ENCODE measurements around the gene ZNF865.

Gene ZNF865

DNA sequence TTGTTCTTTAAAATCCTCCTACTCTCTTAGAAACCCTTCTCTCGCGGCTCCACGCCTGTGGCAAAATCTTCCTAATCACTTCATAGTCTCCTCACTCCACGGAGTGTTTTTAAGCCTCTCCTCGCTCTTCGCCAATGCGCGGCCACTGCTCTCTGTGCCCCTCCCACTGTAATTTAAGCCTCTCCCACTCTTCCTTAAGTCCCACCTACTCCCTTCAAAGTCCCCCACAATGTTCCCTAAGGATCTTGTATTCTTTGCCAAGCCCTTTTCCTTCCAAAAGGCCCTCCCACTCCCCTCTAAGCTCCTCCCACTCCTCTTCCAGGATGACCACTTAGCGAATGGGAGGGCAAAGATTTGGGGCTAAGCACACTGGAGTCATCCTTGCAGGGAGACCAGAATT is 7.4 kb upstream of the ZNF865 start:
- no peak for DNase-seq (ENCODE audit: low read depth)
- H3K4me3 ChIP-seq (ENCODE audit: low read depth, low read length): no peak overlapping the region
- TF ChIP-seq, protein P1, sequence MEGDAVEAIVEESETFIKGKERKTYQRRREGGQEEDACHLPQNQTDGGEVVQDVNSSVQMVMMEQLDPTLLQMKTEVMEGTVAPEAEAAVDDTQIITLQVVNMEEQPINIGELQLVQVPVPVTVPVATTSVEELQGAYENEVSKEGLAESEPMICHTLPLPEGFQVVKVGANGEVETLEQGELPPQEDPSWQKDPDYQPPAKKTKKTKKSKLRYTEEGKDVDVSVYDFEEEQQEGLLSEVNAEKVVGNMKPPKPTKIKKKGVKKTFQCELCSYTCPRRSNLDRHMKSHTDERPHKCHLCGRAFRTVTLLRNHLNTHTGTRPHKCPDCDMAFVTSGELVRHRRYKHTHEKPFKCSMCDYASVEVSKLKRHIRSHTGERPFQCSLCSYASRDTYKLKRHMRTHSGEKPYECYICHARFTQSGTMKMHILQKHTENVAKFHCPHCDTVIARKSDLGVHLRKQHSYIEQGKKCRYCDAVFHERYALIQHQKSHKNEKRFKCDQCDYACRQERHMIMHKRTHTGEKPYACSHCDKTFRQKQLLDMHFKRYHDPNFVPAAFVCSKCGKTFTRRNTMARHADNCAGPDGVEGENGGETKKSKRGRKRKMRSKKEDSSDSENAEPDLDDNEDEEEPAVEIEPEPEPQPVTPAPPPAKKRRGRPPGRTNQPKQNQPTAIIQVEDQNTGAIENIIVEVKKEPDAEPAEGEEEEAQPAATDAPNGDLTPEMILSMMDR (IDR thresholded peaks at IDR 0.05; ENCODE audit: low read depth, low read length, missing control alignments): no peak

DNA sequence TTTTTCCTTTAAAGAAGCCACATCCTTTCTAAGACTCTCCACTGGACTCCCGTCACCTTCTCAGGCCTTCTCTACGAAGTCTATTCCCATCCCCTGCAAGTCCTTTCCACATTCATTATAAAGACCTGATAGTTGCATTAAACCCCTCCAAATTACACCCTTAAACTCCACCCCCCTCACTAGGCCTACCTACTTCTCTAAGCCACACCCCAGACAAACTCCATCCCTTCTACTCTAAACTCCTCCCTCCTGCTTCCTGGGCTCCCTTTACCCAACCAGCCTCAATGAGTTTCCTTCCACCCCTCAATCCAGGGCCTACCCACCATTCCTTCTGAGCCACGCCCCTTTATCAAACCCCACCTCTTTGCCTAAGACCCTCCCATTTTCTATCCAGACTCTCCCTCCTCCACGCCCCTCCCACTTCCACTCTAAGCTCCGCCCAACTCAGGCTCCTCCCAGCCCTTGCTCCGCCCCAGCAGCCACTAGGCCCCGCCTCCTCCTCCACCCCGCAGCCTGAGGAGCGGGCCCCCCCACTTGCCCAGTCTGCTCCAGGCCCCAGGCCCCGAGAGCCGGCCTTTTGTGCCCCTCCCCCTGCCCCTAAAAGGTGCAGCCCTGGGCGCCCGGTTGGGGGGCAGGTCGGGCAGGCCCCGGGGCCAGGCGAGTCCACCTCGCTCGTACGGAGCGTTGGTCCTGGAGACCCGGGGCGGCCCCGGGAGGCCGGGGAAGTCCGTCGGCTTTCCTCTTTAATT is 6.6 kb upstream of the ZNF865 start:
- peak overlapping the region; percentile 90 for H3K4me3 ChIP-seq (ENCODE audit: low read depth, low read length)
- TF ChIP-seq, protein P1 (IDR thresholded peaks at IDR 0.05; ENCODE audit: low read depth, low read length, missing control alignments): no peak
- peak; percentile 73 for DNase-seq (ENCODE audit: low read depth)

DNA sequence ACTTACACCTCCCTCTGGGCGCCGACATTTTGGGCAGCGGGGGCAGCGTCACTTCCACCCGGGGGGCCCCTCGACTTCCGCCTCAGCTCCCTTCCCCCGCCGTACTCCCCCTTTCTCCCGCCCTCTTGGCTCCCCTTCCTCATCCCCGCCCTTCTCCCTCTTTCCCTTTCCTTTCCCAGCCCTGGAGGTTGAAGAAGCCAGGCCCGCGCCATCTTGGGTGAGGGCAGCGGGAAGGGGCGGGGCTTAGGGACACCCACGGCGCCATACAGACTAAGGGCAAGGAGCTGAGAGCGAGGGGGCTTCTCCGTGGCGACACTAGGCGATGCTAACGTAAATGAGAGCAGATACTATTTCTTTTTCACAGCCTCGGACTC is 6.0 kb upstream of the ZNF865 start, which contains the start of gene FIZ1:
Gene FIZ1 (minus strand): TSS at position 50 of the 374 bp plus-strand sequence. CDS start 1,652 bp downstream, outside the sequence.
- TF ChIP-seq, protein P1 (IDR thresholded peaks at IDR 0.05; ENCODE audit: low read depth, low read length, missing control alignments): no peak
- peak; percentile 95 for DNase-seq (ENCODE audit: low read depth)
- peak within 1 kb of the TSS; percentile 90 for H3K4me3 ChIP-seq (ENCODE audit: low read depth, low read length)

DNA sequence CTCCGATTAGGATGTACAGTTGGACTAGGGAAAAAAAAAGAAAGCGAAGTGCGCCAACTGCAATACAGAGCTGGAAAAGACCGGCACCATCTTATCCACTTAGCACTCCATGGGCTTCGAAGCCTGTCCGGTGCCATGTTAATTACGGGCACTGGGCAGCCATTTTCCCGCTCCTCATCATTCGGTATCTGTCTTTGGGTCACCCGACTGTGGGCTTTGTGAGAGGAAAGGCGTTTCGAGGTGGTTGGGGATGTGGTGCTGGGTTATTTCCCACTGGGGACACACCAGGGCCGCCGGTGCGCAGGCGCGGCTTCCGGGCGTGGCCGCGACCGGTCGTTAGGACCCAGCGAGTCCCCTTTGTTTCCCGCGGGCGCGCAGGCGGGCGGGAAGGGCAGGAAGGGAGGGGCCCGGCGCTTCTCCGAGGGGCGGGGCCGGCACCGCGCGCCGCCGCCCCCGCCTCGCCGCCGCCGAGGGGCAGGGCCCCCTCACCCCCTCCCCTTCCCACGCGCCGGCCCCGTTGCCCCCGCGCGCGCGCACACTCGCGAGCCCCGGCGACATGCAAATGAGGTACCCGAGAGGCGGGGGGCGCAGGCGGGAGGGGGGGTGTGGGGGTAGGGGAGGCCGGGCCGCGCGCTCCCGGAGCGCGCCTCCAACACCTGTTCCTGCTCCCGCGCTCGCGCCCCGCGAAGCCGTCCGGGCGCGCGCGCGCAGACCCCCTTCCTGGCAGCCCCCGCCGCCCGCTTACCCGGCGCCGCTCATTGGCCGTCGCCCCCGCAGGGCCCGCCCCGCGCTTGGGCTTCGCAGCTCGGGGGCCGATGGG is 5.4 kb upstream of the ZNF865 start, which contains the start of gene ZNF524:
Gene ZNF524 (plus strand): TSS at position 447 of the 820 bp plus-strand sequence. CDS start 1,825 bp downstream, outside the sequence.
- peak within 1 kb of the TSS; percentile 90 for H3K4me3 ChIP-seq (ENCODE audit: low read depth, low read length)
- TF ChIP-seq, protein P1 (IDR thresholded peaks at IDR 0.05; ENCODE audit: low read depth, low read length, missing control alignments): no peak
- DNase-seq (ENCODE audit: low read depth): peak; percentile 68

DNA sequence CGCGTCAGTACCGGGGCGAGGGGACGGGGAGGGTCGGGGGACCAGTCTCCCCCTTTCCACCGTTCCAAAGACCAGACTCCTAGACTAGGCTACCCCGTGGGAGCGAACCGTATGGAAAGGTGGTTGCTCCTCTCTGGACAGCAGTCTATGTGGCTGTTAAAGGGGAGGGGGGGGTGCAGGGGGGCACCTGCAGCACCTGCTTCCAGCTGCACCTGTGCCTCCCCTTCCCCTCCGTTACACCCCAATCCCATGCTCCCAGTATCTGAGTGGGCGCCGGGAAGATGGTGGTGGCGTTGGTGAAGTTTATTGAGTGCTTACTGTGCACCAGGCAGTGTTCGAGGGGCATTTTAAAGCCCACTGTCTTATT is 4.8 kb upstream of the ZNF865 start:
- no peak for DNase-seq (ENCODE audit: low read depth)
- TF ChIP-seq, protein P1 (IDR thresholded peaks at IDR 0.05; ENCODE audit: low read depth, low read length, missing control alignments): no peak
- H3K4me3 ChIP-seq (ENCODE audit: low read depth, low read length): peak overlapping the region; percentile 90

DNA sequence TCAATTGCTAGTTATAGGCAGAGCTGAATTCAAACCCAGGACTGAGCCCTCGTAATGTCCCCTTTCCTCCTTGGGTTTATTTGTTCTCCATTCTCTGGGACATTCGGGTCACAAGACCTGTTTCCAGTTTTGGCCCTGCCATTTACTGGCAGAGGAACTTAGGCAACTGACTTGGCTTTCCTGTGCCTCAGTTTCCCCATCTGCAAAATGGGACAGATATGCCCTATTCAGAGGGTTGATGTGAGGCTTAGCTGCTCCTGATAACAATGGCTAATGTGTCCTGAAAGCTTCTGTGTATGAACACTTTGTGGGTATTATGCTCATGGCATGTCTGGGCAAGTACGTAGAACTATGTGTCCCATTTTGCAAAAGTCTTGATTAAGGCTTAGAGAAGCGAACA is 4.4 kb upstream of the ZNF865 start:
- DNase-seq (ENCODE audit: low read depth): no peak
- TF ChIP-seq, protein P1 (IDR thresholded peaks at IDR 0.05; ENCODE audit: low read depth, low read length, missing control alignments): no peak
- H3K4me3 ChIP-seq (ENCODE audit: low read depth, low read length): peak overlapping the region; percentile 90
